K562 (cell line): ENCODE measurements around the gene GLI1. TPM values are rescaled to one million over a fixed set of nuclear protein-coding genes. Genes with fewer than 3 reads are reported as not detected.
A peak's percentile ranks its signal among the peaks of the same experiment; 100 is the strongest.

Source experiments
- EP300 ChIP-seq: IDR thresholded peaks from 2 replicates; pipeline ENCODE4 v1.6.1; 2012; ENCODE audit warnings: low read length, improper control_type of control experiment
- EWSR1 ChIP-seq: fragments of 450-650 bp; IDR thresholded peaks from 2 replicates; pipeline ENCODE4 v1.6.1; 2018; ENCODE audit warnings: borderline replicate concordance, mild to moderate bottlenecking, low read depth, moderate library complexity; ENCODE audit not compliant: partially characterized antibody
- GABPB2 ChIP-seq: fragments of 250-450 bp; sonication (Bioruptor Pico); conservative IDR thresholded peaks from 2 replicates; pipeline ENCODE4 v1.5.1; 2021; ENCODE audit warnings: mild to moderate bottlenecking
- ILF3 ChIP-seq: fragments of 450-650 bp; IDR thresholded peaks from 2 replicates; pipeline ENCODE4 v1.6.1; 2018; ENCODE audit warnings: antibody characterized with exemption, mild to moderate bottlenecking, moderate library complexity, borderline replicate concordance
- MBD1 ChIP-seq: fragments of 250-450 bp; sonication (Bioruptor Pico); IDR thresholded peaks from 2 replicates; pipeline ENCODE4 v1.8.0; 2022; ENCODE audit warnings: inconsistent platforms
- NCOR1 ChIP-seq: fragments of 450-650 bp; IDR thresholded peaks from 2 replicates; pipeline ENCODE4 v1.6.1; 2016; ENCODE audit warnings: mild to moderate bottlenecking, moderate library complexity
- NR2F6 ChIP-seq: fragments of 450-650 bp; formaldehyde crosslinking; IDR thresholded peaks from 2 replicates; pipeline ENCODE4 v1.4.0; 2020; ENCODE audit warnings: mild to moderate bottlenecking
- PML ChIP-seq: IDR thresholded peaks from 2 replicates; pipeline ENCODE4 v1.6.1; 2012; ENCODE audit warnings: low read length, inconsistent platforms
- POLR3A ChIP-seq: IDR thresholded peaks from 2 replicates; pipeline ENCODE4 v1.6.1; 2011; ENCODE audit warnings: borderline replicate concordance, mild to moderate bottlenecking, moderate library complexity; ENCODE audit not compliant: insufficient read length, insufficient read depth; ENCODE audit errors: extremely low read depth
- SLC30A9 ChIP-seq: fragments of 250-450 bp; sonication (Bioruptor Pico); IDR thresholded peaks from 2 replicates; pipeline ENCODE4 v1.8.0; 2022; ENCODE audit warnings: mild to moderate bottlenecking, moderate library complexity
- SMAD1 ChIP-seq: fragments of 150-350 bp; IDR thresholded peaks from 2 replicates; pipeline ENCODE4 v1.6.1; 2014; ENCODE audit warnings: low read length, low read depth; ENCODE audit not compliant: partially characterized antibody
- STAG1 ChIP-seq: sonication (generic); formaldehyde crosslinking; IDR thresholded peaks from 2 replicates; pipeline ENCODE4 v1.5.0; 2020; ENCODE audit warnings: missing genetic modification reagents, borderline replicate concordance
- TAF1 ChIP-seq: IDR thresholded peaks from 2 replicates; pipeline ENCODE4 v1.6.1; 2011; ENCODE audit warnings: mild to moderate bottlenecking, low read length, moderate library complexity; ENCODE audit not compliant: insufficient read depth, control insufficient read depth, severe bottlenecking; ENCODE audit errors: extremely low read depth
- TOE1 ChIP-seq, 2 experiments: fragments of 450-650 bp in 1 of 2; sonication (generic) in 1 of 2; formaldehyde crosslinking in 1 of 2; IDR thresholded peaks; 2 replicates each; pipeline versions ENCODE4 v1.7.1 to v1.8.0; 2016 to 2022; ENCODE audit warnings: borderline replicate concordance in 2 of 2, mild to moderate bottlenecking in 2 of 2, antibody characterized with exemption in 1 of 2, inconsistent platforms in 1 of 2, low read depth in 1 of 2, missing genetic modification reagents in 1 of 2, moderate library complexity in 1 of 2
- XRCC3 ChIP-seq: fragments of 450-650 bp; IDR thresholded peaks from 2 replicates; pipeline ENCODE4 v1.6.1; 2017; ENCODE audit warnings: mild to moderate bottlenecking, moderate library complexity
- ZNF165 ChIP-seq: fragments of 250-450 bp; sonication (Bioruptor Pico); IDR thresholded peaks from 2 replicates; pipeline ENCODE4 v1.4.0; 2020; ENCODE audit warnings: borderline replicate concordance
- ZZZ3 ChIP-seq: fragments of 450-650 bp; IDR thresholded peaks from 2 replicates; pipeline ENCODE4 v1.6.1; 2016; ENCODE audit warnings: antibody characterized with exemption, mild to moderate bottlenecking, moderate library complexity
- polyA plus RNA-seq, 8 experiments: library from polyadenylated mRNA; depleted of rRNA in 4 of 8; stranded (reverse) in 5 of 8; unstranded in 3 of 8; fragments of >200 nt; fragmentation: Nextera tagmentation in 2 of 8; fragmentation: Illumina TruSeq in 1 of 8; extraction: Ambion mirVana in 2 of 8; extraction: Trizol in 1 of 8; gene quantifications; 2 replicates each; pipeline versions ENCODE4 v1.2.1 to v1.2.3, GENCODE V29; 2011 to 2014; ENCODE audit warnings: inconsistent platforms in 1 of 8, missing spikeins in 1 of 8
- total RNA-seq, 7 experiments: library from RNA; depleted of rRNA in 6 of 7; stranded (reverse); fragments of >200 nt in 6 of 7; fragmentation: Illumina TruSeq in 2 of 7; extraction: Trizol in 2 of 7; gene quantifications; 2 replicates each; pipeline versions ENCODE4 v1.2.1 to v1.2.3, GENCODE V29; 2011 to 2021; ENCODE audit warnings: low replicate concordance in 1 of 7
- TF ChIP-seq, protein P1 (sequence below): sonication (generic); formaldehyde crosslinking; IDR thresholded peaks from 2 replicates; pipeline ENCODE4 v1.5.0; 2020; ENCODE audit warnings: missing genetic modification reagents
- TF ChIP-seq, protein P2 (sequence below): sonication (generic); formaldehyde crosslinking; IDR thresholded peaks from 2 replicates; pipeline ENCODE4 v1.8.1; 2022; ENCODE audit warnings: missing genetic modification reagents
- TF ChIP-seq, protein P3 (sequence below): fragments of 250-450 bp; sonication (Bioruptor Pico); IDR thresholded peaks from 2 replicates; pipeline ENCODE4 v1.5.0; 2021; ENCODE audit warnings: mild to moderate bottlenecking, moderate library complexity

The GLI1 gene
- total and polyA plus RNA-seq, 9 of the 15 experiments (the other 6 are each of a cell fraction or from before 2014, with no cell fraction given): 0.24 to 3.7 (median 0.61) TPM

- TF ChIP-seq NR2F6 (CRISPR knock-in tag) (no peak), EWSR1 (no peak), SMAD1 (no peak), SLC30A9 (CRISPR knock-in tag) (no peak), ZNF165 (CRISPR knock-in tag) (no peak), EP300 (no peak), STAG1 (CRISPR knock-in tag) (no peak), GABPB2 (CRISPR knock-in tag) (0 out of 2 replicates have a peak, but pooled peaks have one; percentile 43), TAF1 (no peak), ILF3 (0 out of 2 replicates have a peak, but pooled peaks have one; percentile 24), MBD1 (CRISPR knock-in tag) (no peak), POLR3A (no peak), NCOR1 (0 out of 2 replicates have a peak, but pooled peaks have one; percentile 33), TOE1 (IDR thresholded peaks at IDR 0.05; ENCODE audit: borderline replicate concordance) (no peak), TOE1 (CRISPR knock-in tag; IDR thresholded peaks at IDR 0.05; ENCODE audit: borderline replicate concordance, low read depth) (no peak), XRCC3 (no peak), ZZZ3 (no peak), PML (peak; percentile 44; the same call in 1 of the 2 replicates)
- TF ChIP-seq, protein P1, sequence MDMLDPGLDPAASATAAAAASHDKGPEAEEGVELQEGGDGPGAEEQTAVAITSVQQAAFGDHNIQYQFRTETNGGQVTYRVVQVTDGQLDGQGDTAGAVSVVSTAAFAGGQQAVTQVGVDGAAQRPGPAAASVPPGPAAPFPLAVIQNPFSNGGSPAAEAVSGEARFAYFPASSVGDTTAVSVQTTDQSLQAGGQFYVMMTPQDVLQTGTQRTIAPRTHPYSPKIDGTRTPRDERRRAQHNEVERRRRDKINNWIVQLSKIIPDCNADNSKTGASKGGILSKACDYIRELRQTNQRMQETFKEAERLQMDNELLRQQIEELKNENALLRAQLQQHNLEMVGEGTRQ: no peak
- TF ChIP-seq, protein P2, sequence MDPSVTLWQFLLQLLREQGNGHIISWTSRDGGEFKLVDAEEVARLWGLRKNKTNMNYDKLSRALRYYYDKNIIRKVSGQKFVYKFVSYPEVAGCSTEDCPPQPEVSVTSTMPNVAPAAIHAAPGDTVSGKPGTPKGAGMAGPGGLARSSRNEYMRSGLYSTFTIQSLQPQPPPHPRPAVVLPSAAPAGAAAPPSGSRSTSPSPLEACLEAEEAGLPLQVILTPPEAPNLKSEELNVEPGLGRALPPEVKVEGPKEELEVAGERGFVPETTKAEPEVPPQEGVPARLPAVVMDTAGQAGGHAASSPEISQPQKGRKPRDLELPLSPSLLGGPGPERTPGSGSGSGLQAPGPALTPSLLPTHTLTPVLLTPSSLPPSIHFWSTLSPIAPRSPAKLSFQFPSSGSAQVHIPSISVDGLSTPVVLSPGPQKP (CRISPR knock-in tag): no peak
- TF ChIP-seq, protein P3, sequence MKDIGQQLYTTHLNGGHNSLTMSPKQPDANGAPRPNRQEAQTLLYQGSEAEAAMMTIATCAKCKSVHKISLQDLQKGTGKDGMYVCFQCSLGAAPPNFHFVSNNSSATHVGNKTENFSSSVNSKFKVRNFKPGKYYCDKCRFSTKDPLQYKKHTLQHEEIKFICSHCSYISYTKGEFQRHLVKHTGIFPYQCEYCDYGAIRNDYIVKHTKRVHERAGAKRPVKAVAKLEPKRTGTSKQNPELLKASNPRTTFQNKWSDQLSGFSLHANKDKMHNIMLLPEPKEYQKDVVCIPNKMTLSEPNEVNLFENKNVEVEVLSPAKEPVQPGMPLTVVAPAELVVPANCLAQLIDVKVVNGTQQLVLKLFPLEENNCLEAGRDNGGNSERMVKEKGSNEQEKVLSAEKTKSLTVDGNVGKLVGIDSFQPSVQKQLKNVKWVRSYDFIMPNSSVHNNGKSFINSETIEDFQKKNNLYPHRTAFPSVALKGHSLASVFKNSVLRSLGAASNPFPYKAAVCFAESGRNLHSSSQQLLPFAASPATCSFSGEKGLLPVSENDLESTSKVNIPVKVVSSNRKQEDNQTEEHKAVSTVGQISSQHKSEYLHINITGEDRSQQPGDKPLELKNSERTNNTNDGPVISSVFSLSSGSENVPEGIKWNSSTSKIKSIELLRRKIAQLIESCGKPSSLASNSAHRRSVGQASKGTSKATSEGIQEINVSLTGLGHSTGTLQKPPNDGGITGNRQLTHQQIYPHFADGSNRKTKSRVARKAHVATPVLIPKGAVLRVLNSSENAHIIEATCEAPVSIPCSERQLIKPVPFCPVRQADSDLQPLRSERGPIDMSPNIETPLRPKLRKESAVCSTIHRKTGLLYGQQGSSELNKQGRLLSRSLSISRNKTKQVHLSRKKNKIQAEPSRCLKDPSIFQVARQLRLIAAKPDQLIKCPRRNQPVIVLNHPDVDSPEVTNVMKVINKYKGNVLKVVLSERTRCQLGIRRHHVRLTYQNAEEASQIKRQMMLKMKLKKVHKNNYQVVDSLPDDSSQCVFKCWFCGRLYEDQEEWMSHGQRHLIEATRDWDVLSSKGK: no peak
Measured at GRCh38 chr12:57518176-57518919, 58.8 kb downstream of the GLI1 start (continued).
